OCI-LY7 (cell line): ENCODE measurements around the gene ESYT2. TPM values are rescaled to one million over a fixed set of nuclear protein-coding genes. Genes with fewer than 3 reads are reported as not detected.

Experiments used
- BruUV-seq: library from RNA; stranded (reverse); fragments of 400-500 nt; replicated peaks from 2 replicates; lab custom pipeline; 2021; lab: Mats Ljungman, UMichigan
- CTCF ChIA-PET: fragments of 300-600 bp; sonication (Branson Sonifier 250); formaldehyde crosslinking; loops from one replicate; lab custom pipeline; 2022; ENCODE audit warnings: antibody characterized with exemption; ENCODE audit not compliant: unreplicated experiment; lab: Charles Lee
- POLR2A ChIA-PET: fragments of 300-600 bp; sonication (Branson Sonifier 250); formaldehyde crosslinking; loops from one replicate; lab custom pipeline; 2022; ENCODE audit warnings: antibody characterized with exemption; lab: Charles Lee
- DNase-seq: peaks from one replicate; pipeline ENCODE4 v3.0.0-alpha.2; 2015; ENCODE audit warnings: low spot score
- H2AFZ ChIP-seq: fragments of 200-600 bp; sonication (generic), shearing (Covaris generic); 2 replicates; pipeline ENCODE4 v1.6.1; 2014; ENCODE audit warnings: mild to moderate bottlenecking, antibody characterized with exemption, low read length, moderate library complexity
- H3K27ac ChIP-seq: fragments of 200-600 bp; sonication (generic); 2 replicates; pipeline ENCODE4 v1.5.1; 2014; ENCODE audit warnings: mixed run types, low read depth, mild to moderate bottlenecking, moderate library complexity, low read length, inconsistent platforms; ENCODE audit not compliant: poor library complexity, severe bottlenecking
- H3K36me3 ChIP-seq: fragments of 200-600 bp; sonication (generic); 2 replicates; pipeline ENCODE4 v1.6.1; 2014; ENCODE audit warnings: mild to moderate bottlenecking, antibody characterized with exemption, low read length, moderate library complexity, mixed read lengths; ENCODE audit not compliant: insufficient read depth
- H3K4me1 ChIP-seq: fragments of 200-600 bp; sonication (generic); 2 replicates; pipeline ENCODE4 v1.5.1; 2014; ENCODE audit warnings: mild to moderate bottlenecking, low read length; ENCODE audit not compliant: insufficient read depth, poor library complexity, severe bottlenecking
- H3K4me2 ChIP-seq: fragments of 200-600 bp; sonication (generic); 2 replicates; pipeline ENCODE4 v1.6.1; 2014; ENCODE audit warnings: mild to moderate bottlenecking, low read length
- H3K4me3 ChIP-seq: fragments of 200-600 bp; sonication (generic); 2 replicates; pipeline ENCODE4 v1.5.1; 2014; ENCODE audit warnings: mild to moderate bottlenecking, low read depth, low read length; ENCODE audit not compliant: poor library complexity, severe bottlenecking
- H3K79me2 ChIP-seq: fragments of 200-600 bp; sonication (generic); 2 replicates; pipeline ENCODE4 v1.6.1; 2016; ENCODE audit warnings: low read depth, mild to moderate bottlenecking, low read length, moderate library complexity, mixed read lengths; ENCODE audit not compliant: insufficient read depth
- H3K9me2 ChIP-seq: fragments of 200-600 bp; sonication (generic); 2 replicates; pipeline ENCODE4 v1.6.1; 2016; ENCODE audit warnings: mild to moderate bottlenecking, low read length, mixed read lengths; ENCODE audit not compliant: insufficient read depth
- H3K9me3 ChIP-seq: fragments of 200-600 bp; sonication (generic); 2 replicates; pipeline ENCODE4 v1.6.1; 2014; ENCODE audit warnings: mild to moderate bottlenecking, mixed run types, low read length, mixed read lengths
- H4K20me1 ChIP-seq: fragments of 200-600 bp; sonication (generic); 2 replicates; pipeline ENCODE4 v1.6.1; 2014; ENCODE audit warnings: mild to moderate bottlenecking, antibody characterized with exemption, low read length, moderate library complexity, mixed read lengths; ENCODE audit not compliant: insufficient read depth
- EZH2phosphoT487 ChIP-seq: fragments of 200-600 bp; sonication (generic); IDR thresholded peaks from 2 replicates; pipeline ENCODE4 v1.6.1; 2018; ENCODE audit warnings: low read depth, borderline replicate concordance, mild to moderate bottlenecking, mixed run types, antibody characterized with exemption, low read length, moderate library complexity, mixed read lengths
- intact Hi-C: fragments of 100-400 bp; cut with micrococcal nuclease; formaldehyde crosslinking; loops from one replicate; pipeline ENCODE4 v1.10.0; 2022; ENCODE audit not compliant: unreplicated experiment
- total RNA-seq, 2 experiments: library from RNA; depleted of rRNA in 1 of 2; stranded (reverse); fragments of >200 nt in 1 of 2; shearing (Covaris generic) in 1 of 2; gene quantifications; 2 replicates each; pipeline ENCODE4 v1.2.3, GENCODE V29; 2014 to 2022
- TF ChIP-seq, protein P1 (sequence below): fragments of 200-600 bp; sonication (generic); conservative IDR thresholded peaks from 2 replicates; pipeline ENCODE4 v1.5.1; 2014; ENCODE audit warnings: mild to moderate bottlenecking, antibody characterized with exemption, low read length, moderate library complexity, mixed read lengths

Gene ESYT2
- total RNA-seq, 2 experiments from 2014 or later: 24.2 to 33.7 TPM

DNA sequence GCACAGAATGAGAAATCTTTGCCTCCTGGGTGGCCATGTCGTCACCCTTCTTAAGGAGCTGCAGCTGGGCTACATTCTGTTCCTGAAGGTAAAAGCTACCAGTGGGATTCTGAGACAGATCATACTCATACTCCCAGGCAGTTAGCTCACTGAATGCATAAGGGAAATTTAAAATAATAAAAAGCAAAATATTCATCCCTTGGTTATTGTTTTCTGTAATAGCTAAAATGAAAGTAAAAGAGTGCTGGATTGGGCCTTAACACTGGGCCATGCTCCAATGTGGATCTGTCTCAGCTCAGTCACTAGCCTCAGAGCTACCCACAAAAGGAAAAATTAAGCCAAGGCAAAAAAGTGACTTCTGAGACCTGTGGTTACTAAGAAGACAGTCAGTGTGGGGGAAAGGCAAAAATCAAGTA lies 18.1 kb upstream of the ESYT2 start:
- Histone ChIP-seq H3K36me3 (no peaks in the 10 kb centered on the region), H3K9me3 (peaks cover 16% of the 10 kb centered on the region; the same call in 1 of the 2 replicates), H3K4me2 (no peak overlapping the region), H3K27ac (no peak overlapping the region), H3K79me2 (no peaks in the 10 kb centered on the region), H3K4me3 (no peak overlapping the region), H3K4me1 (no peaks in the 10 kb centered on the region), H2AFZ (no peak overlapping the region), H4K20me1 (no peaks in the 10 kb centered on the region), H3K9me2 (no peaks in the 10 kb centered on the region)
- ChIA-PET CTCF (no interaction called here), POLR2A (interaction anchor here (0.5 to 1.9 kb wide), 2 partner anchors 9 to 12 kb away, joined by 3 to 4 read pairs; partner anchors contain the start of gene DYNC2I1)
- intact Hi-C loops: no loop called here
- DNase-seq: no peak
- TF ChIP-seq, protein P1, sequence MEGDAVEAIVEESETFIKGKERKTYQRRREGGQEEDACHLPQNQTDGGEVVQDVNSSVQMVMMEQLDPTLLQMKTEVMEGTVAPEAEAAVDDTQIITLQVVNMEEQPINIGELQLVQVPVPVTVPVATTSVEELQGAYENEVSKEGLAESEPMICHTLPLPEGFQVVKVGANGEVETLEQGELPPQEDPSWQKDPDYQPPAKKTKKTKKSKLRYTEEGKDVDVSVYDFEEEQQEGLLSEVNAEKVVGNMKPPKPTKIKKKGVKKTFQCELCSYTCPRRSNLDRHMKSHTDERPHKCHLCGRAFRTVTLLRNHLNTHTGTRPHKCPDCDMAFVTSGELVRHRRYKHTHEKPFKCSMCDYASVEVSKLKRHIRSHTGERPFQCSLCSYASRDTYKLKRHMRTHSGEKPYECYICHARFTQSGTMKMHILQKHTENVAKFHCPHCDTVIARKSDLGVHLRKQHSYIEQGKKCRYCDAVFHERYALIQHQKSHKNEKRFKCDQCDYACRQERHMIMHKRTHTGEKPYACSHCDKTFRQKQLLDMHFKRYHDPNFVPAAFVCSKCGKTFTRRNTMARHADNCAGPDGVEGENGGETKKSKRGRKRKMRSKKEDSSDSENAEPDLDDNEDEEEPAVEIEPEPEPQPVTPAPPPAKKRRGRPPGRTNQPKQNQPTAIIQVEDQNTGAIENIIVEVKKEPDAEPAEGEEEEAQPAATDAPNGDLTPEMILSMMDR: no peak
- TF ChIP-seq EZH2phosphoT487: no peak
- BruUV-seq: no TSS peak

DNA sequence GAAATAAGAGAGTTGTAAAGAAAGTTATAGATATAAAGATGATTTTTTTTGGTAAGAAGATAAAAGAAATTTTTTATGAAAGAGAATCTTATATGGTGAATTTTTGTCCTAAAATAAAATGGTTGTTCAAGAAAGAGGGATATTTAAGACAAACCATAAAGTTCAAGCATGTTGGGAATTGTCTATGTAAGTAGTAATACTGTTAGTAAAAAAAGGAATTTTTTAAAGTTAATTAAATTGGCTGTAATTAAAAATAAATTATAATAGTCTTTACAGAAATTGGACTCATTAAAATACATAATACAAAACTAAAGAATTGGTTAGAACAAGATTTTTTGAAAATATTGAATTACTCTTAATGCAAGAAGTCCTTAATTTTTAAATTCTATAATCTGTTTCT lies 17.0 kb upstream of the ESYT2 start:
- H3K4me2 ChIP-seq: no peak overlapping the region

DNA sequence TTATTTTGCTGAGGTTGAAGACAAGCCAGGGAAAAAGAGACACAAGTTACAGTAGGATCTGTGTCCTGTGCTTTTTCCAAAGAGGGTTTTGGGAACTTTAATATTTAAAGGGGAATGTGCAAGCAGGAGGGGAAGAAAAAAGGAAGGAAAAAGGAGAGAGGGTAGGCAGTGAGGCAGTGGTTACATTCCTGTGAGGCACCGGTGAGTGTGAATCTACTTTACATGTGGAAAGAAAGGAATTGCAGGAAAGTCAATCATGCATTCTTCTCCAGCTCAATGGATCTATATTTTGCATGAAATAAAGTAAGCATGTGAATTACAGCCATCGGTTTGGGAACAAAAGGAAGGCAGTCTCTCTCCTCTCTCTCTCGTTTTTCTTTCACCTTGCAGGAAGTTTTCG lies 14.5 kb upstream of the ESYT2 start:
- Histone ChIP-seq H3K79me2 (no peaks in the 10 kb centered on the region), H3K36me3 (no peaks in the 10 kb centered on the region), H3K27ac (no peak overlapping the region), H3K4me2 (no peak overlapping the region), H3K4me3 (no peak overlapping the region), H3K4me1 (no peaks in the 10 kb centered on the region), H3K9me3 (peaks cover 7% of the 10 kb centered on the region; the same call in 1 of the 2 replicates), H3K9me2 (no peaks in the 10 kb centered on the region), H2AFZ (no peak overlapping the region), H4K20me1 (no peaks in the 10 kb centered on the region)
- ChIA-PET POLR2A (no interaction called here), CTCF (no interaction called here)
- TF ChIP-seq, protein P1: no peak
- TF ChIP-seq EZH2phosphoT487: no peak
- intact Hi-C loops: no loop called here
- no TSS peak for BruUV-seq
- DNase-seq: no peak

More for the DNA sequence above, 17.0 kb upstream of the ESYT2 start:
- DNase-seq: no peak
- Histone ChIP-seq H2AFZ (no peak overlapping the region), H3K4me3 (no peak overlapping the region), H3K27ac (no peak overlapping the region), H4K20me1 (no peaks in the 10 kb centered on the region), H3K4me1 (no peaks in the 10 kb centered on the region), H3K9me3 (peaks cover 16% of the 10 kb centered on the region; the same call in 1 of the 2 replicates), H3K79me2 (no peaks in the 10 kb centered on the region), H3K9me2 (no peaks in the 10 kb centered on the region), H3K36me3 (no peaks in the 10 kb centered on the region)
- ChIA-PET CTCF (no interaction called here), POLR2A (interaction anchor here (1.9 kb wide), 1 partner anchor 11 kb away, joined by 4 read pairs; no protein-coding TSS in a partner anchor)
- intact Hi-C loops: no loop called here
- no peak for TF ChIP-seq EZH2phosphoT487
- TF ChIP-seq, protein P1: no peak
- no TSS peak for BruUV-seq
